GM18951 (cell line): ENCODE results near the gene ARFGAP1.

Experiments used
- POLR2A ChIP-seq: IDR thresholded peaks from 4 replicates; pipeline ENCODE4 v1.6.1; 2011; ENCODE audit warnings: mild to moderate bottlenecking; ENCODE audit not compliant: insufficient read length, insufficient read depth; ENCODE audit errors: extremely low read depth
- in situ Hi-C: fragments of 300-500 bp; cut with MboI; formaldehyde crosslinking; loops from one replicate; pipeline ENCODE4 v1.12.0; 2022; ENCODE audit warnings: low sequenced_read_pairs, mixed read lengths, inconsistent platforms; ENCODE audit not compliant: unreplicated experiment

The ARFGAP1 gene

DNA sequence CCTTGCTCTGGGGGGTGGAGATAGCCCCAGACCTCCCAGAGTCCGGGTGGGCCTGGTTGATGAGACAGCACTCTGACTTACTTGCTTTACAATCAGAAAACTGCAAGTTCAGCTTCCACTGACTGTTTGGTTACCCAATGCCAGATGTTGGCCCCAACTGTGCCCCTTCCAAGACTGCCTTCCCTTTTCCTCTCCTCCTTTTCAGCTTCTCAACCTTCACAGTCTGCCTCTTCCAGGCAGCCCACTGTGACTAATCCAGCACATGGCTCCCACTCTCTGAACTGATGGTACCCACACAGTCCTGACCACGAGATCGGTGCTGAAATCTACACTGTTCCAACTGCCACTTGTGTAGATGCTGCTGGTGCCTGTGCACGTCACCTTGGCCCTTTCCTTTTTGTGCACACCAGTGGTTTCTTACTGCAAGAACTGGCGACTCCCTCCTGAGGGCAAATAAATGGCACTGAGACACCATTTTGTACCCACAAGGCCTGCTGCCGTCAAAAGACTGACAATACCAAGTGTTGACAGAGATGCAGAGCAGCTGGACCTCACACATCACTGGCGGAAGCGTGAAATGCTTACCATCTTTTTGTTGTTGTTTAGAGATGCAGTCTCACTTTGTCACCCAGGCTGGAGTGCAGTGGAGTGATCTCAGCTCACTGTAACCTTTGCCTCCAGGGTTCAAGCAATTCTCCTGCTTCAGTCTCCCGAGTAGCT is 1.8 kb upstream of the ARFGAP1 start:
- in situ Hi-C loops: no loop called here
- no peak for TF ChIP-seq POLR2A

DNA sequence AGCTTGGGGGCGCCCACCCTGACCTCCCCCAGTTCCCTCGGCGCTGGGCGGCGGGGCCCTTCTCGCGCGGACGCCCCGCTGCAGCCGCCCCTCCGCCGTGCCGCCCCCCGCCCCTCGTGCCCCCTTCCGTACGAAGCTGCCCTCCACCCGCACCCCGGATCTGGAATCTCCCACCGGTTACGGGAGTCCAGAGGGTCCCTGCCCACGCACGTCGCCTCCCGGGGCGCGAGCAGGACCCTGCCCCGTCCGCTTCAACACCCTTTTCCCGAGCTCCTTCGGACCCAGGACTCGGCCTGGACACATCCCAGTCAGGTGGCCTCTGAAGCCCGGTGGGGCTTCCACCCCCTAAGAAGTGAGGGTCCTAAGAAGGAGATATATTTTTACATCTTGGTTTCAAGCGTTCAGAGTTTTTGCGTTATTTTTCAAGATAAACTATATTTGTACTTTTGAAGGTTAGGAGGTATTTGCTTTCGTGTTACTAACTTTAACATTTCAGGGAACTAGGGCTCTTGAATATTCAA is 506 bp downstream of the ARFGAP1 start:
- TF ChIP-seq POLR2A: no peak
- in situ Hi-C loops: no loop called here

- TF ChIP-seq POLR2A: no peak
- in situ Hi-C loops: no loop called here
Measured at GRCh38 chr20:63273635-63274380, 1.2 kb downstream of the ARFGAP1 start.

DNA sequence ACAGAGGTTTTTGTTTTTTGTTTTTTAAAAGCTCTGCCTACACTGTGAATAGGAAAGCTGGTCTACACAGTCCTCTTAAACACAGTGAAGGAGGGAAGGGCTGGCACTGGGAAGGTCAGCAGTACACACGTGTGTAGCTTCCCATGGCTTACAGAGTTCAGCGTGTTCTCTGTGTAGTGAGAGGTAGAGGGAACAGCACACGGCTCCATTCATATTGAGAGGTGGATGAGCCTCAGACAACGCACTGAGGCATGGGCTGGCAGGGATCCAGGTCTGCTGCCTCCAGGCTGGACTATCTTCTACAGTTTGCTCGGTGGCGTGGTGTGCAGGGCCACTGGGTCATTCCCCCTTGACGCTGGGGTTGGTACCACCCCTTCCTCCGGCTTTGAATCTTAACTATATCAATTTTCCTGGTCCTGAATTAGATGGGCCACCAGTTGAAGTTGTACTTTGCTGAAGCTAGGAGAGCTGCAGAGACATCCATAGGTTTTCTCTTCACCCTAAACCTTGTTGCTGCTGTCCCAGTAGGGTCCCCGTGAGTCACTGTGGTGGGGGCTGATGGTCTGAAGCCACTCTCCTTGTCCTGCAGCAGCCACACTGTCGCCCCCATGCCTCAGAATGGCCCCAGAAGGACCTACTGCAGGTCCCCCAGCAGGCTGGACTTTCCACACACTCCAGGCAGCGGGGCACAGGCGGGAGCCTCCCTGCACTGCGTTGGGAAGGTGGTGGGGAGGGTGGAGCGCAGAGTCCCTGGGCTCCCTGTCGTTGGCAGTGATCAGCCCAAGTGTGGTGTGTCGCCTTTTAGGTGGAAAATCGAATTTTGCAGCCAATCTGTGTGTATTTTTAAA is 2.0 kb downstream of the ARFGAP1 start:
- in situ Hi-C loops: no loop called here

GRCh38 chr20:63275825-63276224 is 3.2 kb downstream of the ARFGAP1 start:
- no peak for TF ChIP-seq POLR2A
- in situ Hi-C loops: no loop called here

More for the DNA sequence above, 2.0 kb downstream of the ARFGAP1 start:
- TF ChIP-seq POLR2A: no peak

- in situ Hi-C loops: no loop called here
Measured at GRCh38 chr20:63276956-63277355, 4.3 kb downstream of the ARFGAP1 start.

DNA sequence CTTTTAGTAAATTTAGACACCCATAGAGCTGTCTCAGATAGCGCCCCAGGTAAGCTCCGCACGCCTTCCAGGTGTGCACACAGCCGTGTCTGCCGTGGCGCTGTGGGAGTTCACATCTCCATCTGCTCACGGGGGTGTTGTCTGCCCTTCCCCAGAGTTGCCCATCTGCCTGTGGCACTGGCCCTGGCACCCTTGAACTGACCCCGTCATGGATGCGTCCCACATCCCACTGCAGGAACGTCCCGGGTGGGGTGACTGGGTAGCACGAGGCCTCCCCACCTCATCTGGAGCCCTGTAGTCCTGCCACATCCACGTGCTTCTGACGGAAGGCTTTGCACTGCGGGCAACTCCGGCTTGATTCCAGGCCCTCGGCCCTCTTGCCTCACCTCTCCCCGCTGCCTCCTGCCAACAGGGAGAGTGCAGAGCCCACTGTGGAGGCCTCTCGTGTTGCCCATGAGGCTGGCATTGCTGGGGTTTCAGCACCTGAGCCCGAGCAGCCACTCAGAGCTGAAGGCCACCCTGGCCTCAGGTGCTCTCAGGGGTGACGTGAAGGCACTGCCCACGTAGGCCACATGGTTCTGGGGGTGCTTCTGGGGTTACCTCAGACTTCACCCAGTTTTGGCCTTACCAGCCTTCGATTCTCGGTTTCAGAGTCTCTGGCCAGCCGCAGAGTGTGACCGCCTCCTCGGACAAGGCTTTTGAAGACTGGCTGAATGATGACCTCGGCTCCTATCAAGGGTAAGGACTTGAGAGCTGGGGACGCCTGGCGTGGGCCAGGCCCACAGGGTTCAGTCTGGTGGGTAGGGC is 5.1 kb downstream of the ARFGAP1 start:
- TF ChIP-seq POLR2A: no peak
- in situ Hi-C loops: no loop called here

More at GRCh38 chr20:63276956-63277355, 4.3 kb downstream of the ARFGAP1 start:
- no peak for TF ChIP-seq POLR2A

- in situ Hi-C loops: no loop called here
- no peak for TF ChIP-seq POLR2A
Measured at GRCh38 chr20:63278661-63279060, 6.0 kb downstream of the ARFGAP1 start.

GRCh38 chr20:63279931-63280330 is 7.3 kb downstream of the ARFGAP1 start:
- no peak for TF ChIP-seq POLR2A
- in situ Hi-C loops: no loop called here

DNA sequence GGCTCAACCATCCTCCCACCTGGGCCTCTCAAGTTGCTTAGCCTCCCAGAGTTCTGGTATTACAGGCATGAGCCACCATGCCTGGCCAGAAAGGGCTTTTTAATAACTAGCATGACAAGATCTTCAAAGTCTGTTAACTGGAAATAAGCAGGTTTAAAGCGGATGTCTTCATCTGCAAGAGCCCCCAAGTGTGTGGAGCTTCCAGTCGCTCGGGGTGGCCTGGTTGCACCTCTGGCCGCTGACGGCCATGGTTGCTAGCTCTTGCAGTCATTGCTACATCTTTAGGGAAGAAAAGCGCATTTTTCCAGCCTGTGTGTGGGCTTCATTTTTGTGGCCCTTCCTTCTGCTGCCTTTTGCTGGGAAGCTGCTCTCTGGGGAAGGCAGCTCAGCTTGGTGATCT is 7.8 kb downstream of the ARFGAP1 start:
- in situ Hi-C loops: no loop called here
- no peak for TF ChIP-seq POLR2A

- in situ Hi-C loops: no loop called here
Measured at GRCh38 chr20:63280929-63281545, 8.4 kb downstream of the ARFGAP1 start.

More at GRCh38 chr20:63280929-63281545, 8.4 kb downstream of the ARFGAP1 start:
- no peak for TF ChIP-seq POLR2A
